OCI-LY1 (cell line): Measurements from ENCODE around the gene EMSY.
"Not testable (repeated sequence)": the region's sequence is repeated elsewhere in the genome, so short reads cannot be mapped to it uniquely, and the experiment has no call there.

ENCODE experiments used
- H2AFZ ChIP-seq: fragments of 200-600 bp; sonication (generic), shearing (Covaris generic); 2 replicates; pipeline ENCODE4 v1.6.0; 2014; ENCODE audit warnings: antibody characterized with exemption, mild to moderate bottlenecking, low read length
- H3F3A ChIP-seq: fragments of 200-600 bp; sonication (generic), shearing (Covaris generic); 2 replicates; pipeline ENCODE4 v1.6.0; 2014; ENCODE audit warnings: mild to moderate bottlenecking, antibody characterized with exemption, low read length, moderate library complexity; ENCODE audit not compliant: insufficient read depth
- H3K27ac ChIP-seq: fragments of 200-600 bp; sonication (generic); 2 replicates; pipeline ENCODE4 v1.5.1; 2014; ENCODE audit warnings: low read length, mixed run types, mild to moderate bottlenecking, low read depth; ENCODE audit not compliant: poor library complexity, severe bottlenecking
- H3K27me3 ChIP-seq: fragments of 200-600 bp; sonication (generic); 2 replicates; pipeline ENCODE4 v1.6.0; 2014; ENCODE audit warnings: antibody characterized with exemption, mild to moderate bottlenecking, low read length, moderate library complexity; ENCODE audit not compliant: insufficient read depth
- H3K36me3 ChIP-seq: fragments of 200-600 bp; sonication (generic); 2 replicates; pipeline ENCODE4 v1.6.1; 2014; ENCODE audit warnings: mild to moderate bottlenecking, antibody characterized with exemption, low read length, moderate library complexity, mixed read lengths; ENCODE audit not compliant: insufficient read depth
- H3K4me1 ChIP-seq: fragments of 200-600 bp; sonication (generic); 2 replicates; pipeline ENCODE4 v1.5.1; 2014; ENCODE audit warnings: mild to moderate bottlenecking, low read length, moderate library complexity; ENCODE audit not compliant: insufficient read depth, severe bottlenecking
- H3K4me2 ChIP-seq: fragments of 200-600 bp; sonication (generic), shearing (Covaris generic); 2 replicates; pipeline ENCODE4 v1.6.1; 2014; ENCODE audit warnings: low read length
- H3K4me3 ChIP-seq: fragments of 200-600 bp; sonication (generic); 2 replicates; pipeline ENCODE4 v1.5.1; 2014; ENCODE audit warnings: low read length, low read depth, mild to moderate bottlenecking, mixed read lengths; ENCODE audit not compliant: poor library complexity, severe bottlenecking
- H3K79me2 ChIP-seq: fragments of 200-600 bp; shearing (Covaris generic); 2 replicates; pipeline ENCODE4 v1.6.1; 2016; ENCODE audit warnings: mixed run types, low read length, mixed read lengths; ENCODE audit not compliant: insufficient read depth
- H3K9ac ChIP-seq: fragments of 200-600 bp; sonication (generic), shearing (Covaris generic); 2 replicates; pipeline ENCODE4 v1.6.1; 2014; ENCODE audit warnings: mild to moderate bottlenecking, low read length, mixed read lengths
- H3K9me2 ChIP-seq: fragments of 200-600 bp; sonication (generic), shearing (Covaris generic); 2 replicates; pipeline ENCODE4 v1.6.1; 2014; ENCODE audit warnings: low read depth, mild to moderate bottlenecking, low read length, mixed read lengths
- H3K9me3 ChIP-seq: fragments of 200-600 bp; shearing (Covaris generic); 2 replicates; pipeline ENCODE4 v1.6.1; 2014; ENCODE audit warnings: low read length, mixed read lengths
- H4K20me1 ChIP-seq: fragments of 200-600 bp; sonication (generic), shearing (Covaris generic); 2 replicates; pipeline ENCODE4 v1.6.0; 2016; ENCODE audit warnings: mild to moderate bottlenecking, low read length; ENCODE audit not compliant: insufficient read depth
- EZH2 ChIP-seq: fragments of 200-600 bp; sonication (generic), shearing (Covaris generic); IDR thresholded peaks from 2 replicates; pipeline ENCODE4 v1.8.0; 2017; ENCODE audit warnings: borderline replicate concordance, mixed run types, mild to moderate bottlenecking, antibody characterized with exemption, low read length, moderate library complexity, mixed read lengths
- TF ChIP-seq, protein P1 (sequence below): fragments of 200-600 bp; sonication (generic), shearing (Covaris generic); IDR thresholded peaks from 2 replicates; pipeline ENCODE4 v1.5.1; 2017; ENCODE audit warnings: mild to moderate bottlenecking, antibody characterized with exemption, low read length, moderate library complexity, mixed read lengths

Gene EMSY

DNA sequence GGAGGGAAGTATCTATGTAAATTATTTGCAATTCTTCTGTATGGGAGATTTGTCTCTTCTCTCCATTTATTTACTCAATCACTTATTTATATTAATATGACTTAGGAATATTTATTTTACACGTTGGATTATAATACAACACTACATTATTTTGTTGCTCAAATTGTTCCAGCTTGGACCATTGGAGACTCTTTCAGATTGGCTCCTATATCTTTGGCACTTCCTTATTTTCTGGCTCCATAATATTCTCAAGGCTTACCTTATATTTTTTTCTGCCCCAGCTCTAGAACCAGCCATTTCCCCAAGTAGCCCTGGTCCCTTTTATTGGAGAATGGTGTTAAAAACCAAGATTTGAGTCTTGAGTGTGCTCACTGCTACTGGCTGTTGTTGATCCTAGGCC, 123.8 kb downstream of the EMSY start:
- no peaks in the 10 kb centered on the region for H3K4me1 ChIP-seq
- TF ChIP-seq, protein P1, sequence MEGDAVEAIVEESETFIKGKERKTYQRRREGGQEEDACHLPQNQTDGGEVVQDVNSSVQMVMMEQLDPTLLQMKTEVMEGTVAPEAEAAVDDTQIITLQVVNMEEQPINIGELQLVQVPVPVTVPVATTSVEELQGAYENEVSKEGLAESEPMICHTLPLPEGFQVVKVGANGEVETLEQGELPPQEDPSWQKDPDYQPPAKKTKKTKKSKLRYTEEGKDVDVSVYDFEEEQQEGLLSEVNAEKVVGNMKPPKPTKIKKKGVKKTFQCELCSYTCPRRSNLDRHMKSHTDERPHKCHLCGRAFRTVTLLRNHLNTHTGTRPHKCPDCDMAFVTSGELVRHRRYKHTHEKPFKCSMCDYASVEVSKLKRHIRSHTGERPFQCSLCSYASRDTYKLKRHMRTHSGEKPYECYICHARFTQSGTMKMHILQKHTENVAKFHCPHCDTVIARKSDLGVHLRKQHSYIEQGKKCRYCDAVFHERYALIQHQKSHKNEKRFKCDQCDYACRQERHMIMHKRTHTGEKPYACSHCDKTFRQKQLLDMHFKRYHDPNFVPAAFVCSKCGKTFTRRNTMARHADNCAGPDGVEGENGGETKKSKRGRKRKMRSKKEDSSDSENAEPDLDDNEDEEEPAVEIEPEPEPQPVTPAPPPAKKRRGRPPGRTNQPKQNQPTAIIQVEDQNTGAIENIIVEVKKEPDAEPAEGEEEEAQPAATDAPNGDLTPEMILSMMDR = no peak
- TF ChIP-seq EZH2 = no peak

DNA sequence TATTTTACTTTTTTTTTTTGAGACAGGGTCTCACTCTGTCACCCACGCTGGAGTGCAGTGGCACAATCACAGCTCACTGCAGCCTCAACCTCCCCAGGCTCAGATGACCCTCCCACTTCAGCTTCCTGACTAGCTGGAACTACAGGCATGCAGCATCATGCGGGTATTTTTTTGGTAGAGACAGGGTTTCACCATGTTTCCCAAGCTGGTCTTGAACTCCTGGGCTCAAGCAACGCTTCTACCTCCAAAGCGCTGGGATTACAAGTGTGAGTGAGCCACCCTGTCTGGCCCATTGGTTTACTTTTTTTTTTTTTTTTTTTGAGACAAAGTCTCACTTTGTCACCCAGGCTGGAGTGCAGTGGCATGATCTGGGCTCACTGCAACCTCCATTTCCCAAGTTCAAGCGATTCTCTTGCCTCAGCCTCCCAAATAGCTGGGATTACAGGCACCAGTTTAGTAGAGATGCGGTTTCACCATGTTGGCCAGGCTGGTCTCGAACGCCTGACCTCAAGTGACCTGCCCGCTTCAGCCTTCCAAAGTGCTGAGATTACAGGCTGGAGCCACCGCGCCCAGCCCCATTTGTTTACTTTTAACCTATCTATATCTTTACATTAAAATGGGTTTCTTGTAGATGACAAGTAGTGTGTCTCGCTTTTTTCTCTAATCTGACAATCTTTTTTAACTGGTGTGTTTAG, 127.5 kb downstream of the EMSY start:
- not testable (repeated sequence) for H3K4me2 ChIP-seq, H2AFZ ChIP-seq, H3K9me3 ChIP-seq, H3K9me2 ChIP-seq, H3K36me3 ChIP-seq, H3K9ac ChIP-seq, H4K20me1 ChIP-seq, H3K4me1 ChIP-seq, H3K27ac ChIP-seq, H3F3A ChIP-seq, H3K79me2 ChIP-seq, H3K4me3 ChIP-seq, H3K27me3 ChIP-seq

More for the DNA sequence above, 123.8 kb downstream of the EMSY start:
- Histone ChIP-seq H3K9ac (no peak overlapping the region), H3K79me2 (no peaks in the 10 kb centered on the region), H3K9me2 (no peaks in the 10 kb centered on the region), H3K4me2 (no peak overlapping the region), H3K27ac (no peak overlapping the region), H3K27me3 (no peaks in the 10 kb centered on the region), H3K36me3 (no peaks in the 10 kb centered on the region), H3K9me3 (no peaks in the 10 kb centered on the region), H3K4me3 (no peak overlapping the region), H4K20me1 (no peaks in the 10 kb centered on the region), H3F3A (no peaks in the 10 kb centered on the region), H2AFZ (no peak overlapping the region)

DNA sequence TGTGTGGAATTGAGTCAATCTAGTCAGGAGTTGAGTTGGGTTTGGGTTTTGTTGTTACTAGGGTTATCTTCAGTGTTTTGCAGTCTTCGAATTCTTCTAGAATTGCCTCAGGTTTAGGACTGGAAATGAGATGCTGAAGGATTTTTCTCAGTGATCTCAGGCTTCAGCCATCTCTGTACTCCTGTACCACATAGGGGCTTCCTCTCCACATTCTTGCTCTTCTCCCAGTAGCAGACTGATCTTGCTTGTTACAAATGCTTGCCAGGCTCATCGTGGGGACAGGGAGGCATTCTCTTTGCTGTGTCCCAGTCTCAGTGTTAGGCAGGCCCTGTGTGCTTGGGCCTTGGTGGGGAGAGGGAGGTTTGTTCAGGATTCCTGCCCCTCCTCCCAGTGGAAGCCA, 129.6 kb downstream of the EMSY start:
- no peaks in the 10 kb centered on the region for H3F3A ChIP-seq
- TF ChIP-seq EZH2 = no peak
- TF ChIP-seq, protein P1 = no peak
- no peak overlapping the region for H3K4me2 ChIP-seq
- no peak overlapping the region for H2AFZ ChIP-seq
- H3K27me3 ChIP-seq = no peaks in the 10 kb centered on the region
- no peaks in the 10 kb centered on the region for H3K36me3 ChIP-seq
- no peaks in the 10 kb centered on the region for H3K9me2 ChIP-seq
- no peaks in the 10 kb centered on the region for H3K4me1 ChIP-seq
- no peaks in the 10 kb centered on the region for H4K20me1 ChIP-seq
- no peaks in the 10 kb centered on the region for H3K9me3 ChIP-seq
- H3K79me2 ChIP-seq = no peaks in the 10 kb centered on the region
- no peak overlapping the region for H3K9ac ChIP-seq
- no peak overlapping the region for H3K4me3 ChIP-seq
- no peak overlapping the region for H3K27ac ChIP-seq

DNA sequence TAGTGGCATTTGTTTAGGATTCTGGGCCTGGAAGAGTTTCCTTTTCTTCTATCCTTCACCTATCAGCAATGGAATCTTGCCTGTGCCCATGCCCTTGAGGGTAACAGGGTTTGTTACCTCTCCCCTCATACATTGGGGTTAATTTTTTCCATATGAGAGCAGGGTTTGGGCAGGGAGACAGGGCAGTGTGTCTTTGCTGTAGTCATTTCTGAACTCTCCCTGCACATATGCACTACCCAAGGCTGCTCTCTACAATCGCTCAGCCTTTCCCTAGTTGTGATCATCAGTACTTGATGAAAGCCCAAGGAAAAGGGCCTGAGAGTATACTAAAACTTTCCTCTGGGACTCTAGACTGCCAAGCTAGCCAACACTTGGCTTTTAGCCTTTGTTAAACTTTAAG, 130.1 kb downstream of the EMSY start:
- Histone ChIP-seq H3K4me1 (no peaks in the 10 kb centered on the region), H3K36me3 (no peaks in the 10 kb centered on the region), H3K9ac (no peak overlapping the region), H3K9me3 (no peaks in the 10 kb centered on the region), H3K9me2 (no peaks in the 10 kb centered on the region), H3K4me2 (no peak overlapping the region), H3F3A (no peaks in the 10 kb centered on the region), H3K27me3 (no peaks in the 10 kb centered on the region), H3K4me3 (no peak overlapping the region), H2AFZ (no peak overlapping the region), H3K27ac (no peak overlapping the region), H4K20me1 (no peaks in the 10 kb centered on the region), H3K79me2 (no peaks in the 10 kb centered on the region)
- TF ChIP-seq, protein P1 = no peak
- no peak for TF ChIP-seq EZH2
